Loucy (cell line): ENCODE results near the gene SUPT3H.

Source experiments
- H2AFZ ChIP-seq: fragments of 200-600 bp; sonication (generic); 2 replicates; pipeline ENCODE4 v1.6.0; 2016; ENCODE audit warnings: antibody characterized with exemption, mild to moderate bottlenecking, low read length, moderate library complexity
- H3F3A ChIP-seq: fragments of 200-600 bp; 2 replicates; pipeline ENCODE4 v1.6.0; 2016; ENCODE audit warnings: antibody characterized with exemption, low read depth, mild to moderate bottlenecking
- H3K27me3 ChIP-seq: fragments of 200-600 bp; sonication (generic); 2 replicates; pipeline ENCODE4 v1.6.1; 2014; ENCODE audit warnings: low read length, mild to moderate bottlenecking; ENCODE audit not compliant: insufficient read depth, poor library complexity, severe bottlenecking
- H3K36me3 ChIP-seq: fragments of 200-600 bp; sonication (generic); 2 replicates; pipeline ENCODE4 v1.6.1; 2016; ENCODE audit warnings: low read length; ENCODE audit not compliant: insufficient read depth
- H3K4me1 ChIP-seq: fragments of 200-600 bp; sonication (generic); 2 replicates; pipeline ENCODE4 v1.5.1; 2014; ENCODE audit warnings: low read length, mild to moderate bottlenecking; ENCODE audit not compliant: insufficient read depth, poor library complexity, severe bottlenecking
- H3K4me2 ChIP-seq: fragments of 200-600 bp; sonication (generic); 2 replicates; pipeline ENCODE4 v1.6.0; 2014; ENCODE audit warnings: antibody characterized with exemption, low read length, low read depth, mild to moderate bottlenecking; ENCODE audit not compliant: poor library complexity, severe bottlenecking
- H3K4me3 ChIP-seq: fragments of 200-600 bp; sonication (generic); 2 replicates; pipeline ENCODE4 v1.5.1; 2014; ENCODE audit warnings: low read length, mild to moderate bottlenecking, mixed read lengths; ENCODE audit not compliant: poor library complexity, severe bottlenecking
- H3K79me2 ChIP-seq: fragments of 200-600 bp; sonication (generic); 2 replicates; pipeline ENCODE4 v1.6.1; 2014; ENCODE audit warnings: low read length; ENCODE audit not compliant: insufficient read depth
- H3K9ac ChIP-seq: fragments of 200-600 bp; sonication (generic); 2 replicates; pipeline ENCODE4 v1.6.0; 2014; ENCODE audit warnings: mild to moderate bottlenecking, low read depth, low read length, moderate library complexity; ENCODE audit not compliant: poor library complexity, severe bottlenecking
- H3K9me2 ChIP-seq: fragments of 200-600 bp; sonication (generic); replicated peaks from 2 replicates; pipeline ENCODE4 v1.6.1; 2016; ENCODE audit warnings: low read depth, low read length, mixed read lengths
- H3K9me3 ChIP-seq: fragments of 200-600 bp; sonication (generic); 2 replicates; pipeline ENCODE4 v1.6.1; 2014; ENCODE audit warnings: mild to moderate bottlenecking, antibody characterized with exemption, low read length, low read depth; ENCODE audit not compliant: insufficient read depth
- H4K20me1 ChIP-seq: fragments of 200-600 bp; sonication (generic); 2 replicates; pipeline ENCODE4 v1.6.0; 2014; ENCODE audit warnings: antibody characterized with exemption, low read length, mild to moderate bottlenecking; ENCODE audit not compliant: insufficient read depth, poor library complexity, severe bottlenecking
- CTCF ChIP-seq: fragments of 200-600 bp; sonication (generic); conservative IDR thresholded peaks from 2 replicates; pipeline ENCODE4 v1.5.1; 2014; ENCODE audit warnings: mild to moderate bottlenecking, antibody characterized with exemption, low read length
- EZH2phosphoT487 ChIP-seq: fragments of 200-600 bp; IDR thresholded peaks from 2 replicates; pipeline ENCODE4 v1.6.1; 2018; ENCODE audit warnings: antibody characterized with exemption, mild to moderate bottlenecking, moderate library complexity, borderline replicate concordance

Gene SUPT3H

GRCh38 chr6:44955145-44955544, 422.6 kb downstream of the SUPT3H start:
- Histone ChIP-seq H3K9me2 (no peaks in the 10 kb centered on the region), H3K36me3 (peaks cover 2% of the 10 kb centered on the region), H4K20me1 (no peaks in the 10 kb centered on the region), H3K79me2 (no peaks in the 10 kb centered on the region), H3K4me3 (no peak overlapping the region), H3K4me2 (no peak overlapping the region), H3K9ac (no peak overlapping the region), H3K27me3 (no peaks in the 10 kb centered on the region), H2AFZ (no peak overlapping the region), H3F3A (no peaks in the 10 kb centered on the region), H3K9me3 (peaks cover 3% of the 10 kb centered on the region; the same call in 1 of the 2 replicates), H3K4me1 (peaks cover 11% of the 10 kb centered on the region)
- TF ChIP-seq CTCF = no peak
- no peak for TF ChIP-seq EZH2phosphoT487

GRCh38 chr6:44954281-44954680, 423.5 kb downstream of the SUPT3H start:
- no peaks in the 10 kb centered on the region for H3K79me2 ChIP-seq
- no peak for TF ChIP-seq CTCF
- TF ChIP-seq EZH2phosphoT487 = no peak
- no peaks in the 10 kb centered on the region for H3F3A ChIP-seq
- no peak overlapping the region for H3K4me3 ChIP-seq
- no peaks in the 10 kb centered on the region for H3K27me3 ChIP-seq
- peaks cover 11% of the 10 kb centered on the region for H3K36me3 ChIP-seq
- peaks cover 11% of the 10 kb centered on the region for H3K9me3 ChIP-seq
- peaks cover 11% of the 10 kb centered on the region for H3K4me1 ChIP-seq
- no peaks in the 10 kb centered on the region for H3K9me2 ChIP-seq
- no peaks in the 10 kb centered on the region for H4K20me1 ChIP-seq
- H3K9ac ChIP-seq = no peak overlapping the region
- H2AFZ ChIP-seq = no peak overlapping the region
- no peak overlapping the region for H3K4me2 ChIP-seq

GRCh38 chr6:44951253-44951747, 426.4 kb downstream of the SUPT3H start:
- no peaks in the 10 kb centered on the region for H4K20me1 ChIP-seq

More at GRCh38 chr6:44951253-44951747, 426.4 kb downstream of the SUPT3H start:
- H3K4me1 ChIP-seq = peaks cover 11% of the 10 kb centered on the region
- H3K9me3 ChIP-seq = peaks cover 16% of the 10 kb centered on the region
- no peaks in the 10 kb centered on the region for H3K9me2 ChIP-seq
- no peak overlapping the region for H3K9ac ChIP-seq
- no peak for TF ChIP-seq CTCF
- TF ChIP-seq EZH2phosphoT487 = no peak
- H3F3A ChIP-seq = no peaks in the 10 kb centered on the region
- no peak overlapping the region for H3K4me3 ChIP-seq
- no peak overlapping the region for H2AFZ ChIP-seq
- no peaks in the 10 kb centered on the region for H3K27me3 ChIP-seq
- peak overlapping the region; percentile 10 for H3K4me2 ChIP-seq
- H3K36me3 ChIP-seq = peaks cover 12% of the 10 kb centered on the region
- H3K79me2 ChIP-seq = no peaks in the 10 kb centered on the region
